ENCODE results near the gene PANK4.

DNA sequence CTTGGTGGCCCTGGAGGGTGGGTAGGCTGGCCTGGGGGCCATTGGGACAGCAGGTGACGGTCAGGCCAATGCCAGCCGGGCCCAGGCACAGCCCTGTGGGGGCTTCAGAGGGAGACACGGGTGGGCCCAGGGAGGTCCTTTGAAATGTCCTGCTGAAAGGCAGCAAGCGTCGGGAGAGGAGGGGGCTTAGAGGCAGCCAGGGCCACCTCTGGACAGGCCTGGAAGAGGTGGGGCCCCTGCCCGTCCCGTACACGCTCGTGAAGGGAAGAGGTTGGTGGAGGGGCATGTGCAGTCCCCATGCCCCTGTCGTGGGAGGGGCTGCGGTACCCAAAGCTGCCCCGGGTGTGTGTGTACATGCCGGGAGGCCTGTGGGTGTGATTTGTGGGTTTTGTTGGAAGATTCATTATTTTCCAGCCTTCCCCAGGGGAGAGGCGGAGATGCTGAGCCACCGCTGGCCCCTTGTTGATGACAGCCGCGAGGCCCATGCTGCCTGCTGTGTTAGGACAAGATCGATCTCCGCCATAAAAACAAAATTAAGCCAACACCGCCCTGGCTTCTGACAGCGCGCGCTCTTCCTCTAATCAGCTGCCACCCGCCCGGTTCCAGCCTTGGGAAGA, 53.7 kb downstream of the PANK4 start:
- TF ChIP-seq, protein P1, sequence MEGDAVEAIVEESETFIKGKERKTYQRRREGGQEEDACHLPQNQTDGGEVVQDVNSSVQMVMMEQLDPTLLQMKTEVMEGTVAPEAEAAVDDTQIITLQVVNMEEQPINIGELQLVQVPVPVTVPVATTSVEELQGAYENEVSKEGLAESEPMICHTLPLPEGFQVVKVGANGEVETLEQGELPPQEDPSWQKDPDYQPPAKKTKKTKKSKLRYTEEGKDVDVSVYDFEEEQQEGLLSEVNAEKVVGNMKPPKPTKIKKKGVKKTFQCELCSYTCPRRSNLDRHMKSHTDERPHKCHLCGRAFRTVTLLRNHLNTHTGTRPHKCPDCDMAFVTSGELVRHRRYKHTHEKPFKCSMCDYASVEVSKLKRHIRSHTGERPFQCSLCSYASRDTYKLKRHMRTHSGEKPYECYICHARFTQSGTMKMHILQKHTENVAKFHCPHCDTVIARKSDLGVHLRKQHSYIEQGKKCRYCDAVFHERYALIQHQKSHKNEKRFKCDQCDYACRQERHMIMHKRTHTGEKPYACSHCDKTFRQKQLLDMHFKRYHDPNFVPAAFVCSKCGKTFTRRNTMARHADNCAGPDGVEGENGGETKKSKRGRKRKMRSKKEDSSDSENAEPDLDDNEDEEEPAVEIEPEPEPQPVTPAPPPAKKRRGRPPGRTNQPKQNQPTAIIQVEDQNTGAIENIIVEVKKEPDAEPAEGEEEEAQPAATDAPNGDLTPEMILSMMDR (IDR thresholded peaks at IDR 0.05; ENCODE audit: low read depth, low read length, missing input control): no peak
- TF ChIP-seq, protein P2, sequence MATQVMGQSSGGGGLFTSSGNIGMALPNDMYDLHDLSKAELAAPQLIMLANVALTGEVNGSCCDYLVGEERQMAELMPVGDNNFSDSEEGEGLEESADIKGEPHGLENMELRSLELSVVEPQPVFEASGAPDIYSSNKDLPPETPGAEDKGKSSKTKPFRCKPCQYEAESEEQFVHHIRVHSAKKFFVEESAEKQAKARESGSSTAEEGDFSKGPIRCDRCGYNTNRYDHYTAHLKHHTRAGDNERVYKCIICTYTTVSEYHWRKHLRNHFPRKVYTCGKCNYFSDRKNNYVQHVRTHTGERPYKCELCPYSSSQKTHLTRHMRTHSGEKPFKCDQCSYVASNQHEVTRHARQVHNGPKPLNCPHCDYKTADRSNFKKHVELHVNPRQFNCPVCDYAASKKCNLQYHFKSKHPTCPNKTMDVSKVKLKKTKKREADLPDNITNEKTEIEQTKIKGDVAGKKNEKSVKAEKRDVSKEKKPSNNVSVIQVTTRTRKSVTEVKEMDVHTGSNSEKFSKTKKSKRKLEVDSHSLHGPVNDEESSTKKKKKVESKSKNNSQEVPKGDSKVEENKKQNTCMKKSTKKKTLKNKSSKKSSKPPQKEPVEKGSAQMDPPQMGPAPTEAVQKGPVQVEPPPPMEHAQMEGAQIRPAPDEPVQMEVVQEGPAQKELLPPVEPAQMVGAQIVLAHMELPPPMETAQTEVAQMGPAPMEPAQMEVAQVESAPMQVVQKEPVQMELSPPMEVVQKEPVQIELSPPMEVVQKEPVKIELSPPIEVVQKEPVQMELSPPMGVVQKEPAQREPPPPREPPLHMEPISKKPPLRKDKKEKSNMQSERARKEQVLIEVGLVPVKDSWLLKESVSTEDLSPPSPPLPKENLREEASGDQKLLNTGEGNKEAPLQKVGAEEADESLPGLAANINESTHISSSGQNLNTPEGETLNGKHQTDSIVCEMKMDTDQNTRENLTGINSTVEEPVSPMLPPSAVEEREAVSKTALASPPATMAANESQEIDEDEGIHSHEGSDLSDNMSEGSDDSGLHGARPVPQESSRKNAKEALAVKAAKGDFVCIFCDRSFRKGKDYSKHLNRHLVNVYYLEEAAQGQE (IDR thresholded peaks at IDR 0.05): no peak
- TF ChIP-seq FOXA1 (IDR thresholded peaks at IDR 0.05) (no peak), RAD21 (IDR thresholded peaks at IDR 0.05) (no peak), GABPA (IDR thresholded peaks at IDR 0.05 in 1 of 2, conservative IDR thresholded peaks at IDR 0.05 in 1 of 2) (no peak), JUND (IDR thresholded peaks at IDR 0.05) (no peak)
- TF ChIP-seq, protein P3, sequence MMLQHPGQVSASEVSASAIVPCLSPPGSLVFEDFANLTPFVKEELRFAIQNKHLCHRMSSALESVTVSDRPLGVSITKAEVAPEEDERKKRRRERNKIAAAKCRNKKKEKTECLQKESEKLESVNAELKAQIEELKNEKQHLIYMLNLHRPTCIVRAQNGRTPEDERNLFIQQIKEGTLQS (IDR thresholded peaks at IDR 0.05): no peak

All from liver (tissue), 3 donors.